GM12891 (cell line): Measurements from ENCODE around the gene KCNQ2.

ENCODE experiments used
- POLR2A ChIP-seq: IDR thresholded peaks from 2 replicates; pipeline ENCODE4 v1.6.1; 2011; ENCODE audit warnings: low read depth, low read length, control low read depth
- POLR2AphosphoS5 ChIP-seq: IDR thresholded peaks from 2 replicates; pipeline ENCODE4 v1.6.1; 2011; ENCODE audit warnings: low read depth, low read length, control low read depth
- POU2F2 ChIP-seq: IDR thresholded peaks from 2 replicates; pipeline ENCODE4 v1.6.1; 2011; ENCODE audit warnings: low read depth, mild to moderate bottlenecking, control low read depth, low read length, moderate library complexity
- TAF1 ChIP-seq: IDR thresholded peaks from 2 replicates; pipeline ENCODE4 v1.6.1; 2011; ENCODE audit warnings: low read depth, low read length, control low read depth

DNA sequence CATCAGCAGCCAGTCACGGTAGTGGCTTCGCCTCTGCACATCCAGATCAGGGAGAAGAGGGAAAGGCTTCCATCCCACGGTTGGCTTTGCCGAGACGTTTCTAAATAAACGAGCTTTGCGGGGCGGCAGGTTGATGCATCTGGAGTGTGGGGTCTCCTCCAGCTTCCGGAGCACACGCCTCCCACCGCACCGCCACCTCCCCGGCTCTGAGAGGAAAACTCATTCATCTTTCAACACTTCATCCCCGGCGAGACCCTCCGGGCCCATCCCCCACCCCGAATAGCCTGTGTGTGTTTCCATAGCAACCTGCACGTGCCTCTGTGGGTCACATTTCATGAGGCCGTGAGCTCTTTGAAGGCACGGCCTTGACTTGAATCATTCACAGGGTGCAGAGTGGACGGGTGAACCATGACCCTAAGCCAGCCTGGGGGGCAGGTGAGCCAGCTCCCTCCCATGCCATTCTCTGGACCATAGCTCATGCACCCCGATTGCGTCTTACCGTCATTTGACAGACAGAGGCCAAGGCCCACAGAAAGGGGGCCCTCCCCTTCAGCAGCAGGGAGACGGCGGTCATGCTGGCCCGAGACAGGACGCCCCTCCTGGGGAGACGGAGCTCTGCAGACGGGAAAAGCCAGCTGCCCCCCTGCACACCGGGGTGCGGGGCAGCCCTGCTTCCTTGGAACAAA is 95.1 kb downstream of the KCNQ2 start:
- TF ChIP-seq TAF1: no peak
- no peak for TF ChIP-seq POLR2AphosphoS5
- no peak for TF ChIP-seq POLR2A
- TF ChIP-seq POU2F2: no peak
